GM12878 (cell line): ENCODE results near the gene TRIP4.

Experiments used
- ASH2L ChIP-seq: fragments of 300-600, 200-600 bp; sonication (generic); IDR thresholded peaks from 2 replicates; pipeline ENCODE4 v1.6.1; 2017; ENCODE audit warnings: low read depth, mild to moderate bottlenecking, borderline replicate concordance
- ELK1 ChIP-seq: IDR thresholded peaks from 2 replicates; pipeline ENCODE4 v1.6.1; 2012; ENCODE audit warnings: low read depth, low read length, improper control_type of control experiment
- EP300 ChIP-seq, 2 experiments: fragments of 150-350 bp in 1 of 2; IDR thresholded peaks; 2 replicates each; pipeline ENCODE4 v1.6.1; 2011 to 2012; ENCODE audit warnings: low read depth in 2 of 2, low read length in 2 of 2, borderline replicate concordance in 1 of 2, improper control_type of control experiment in 1 of 2, inconsistent platforms in 1 of 2; ENCODE audit not compliant: control insufficient read depth in 1 of 2
- EZH2 ChIP-seq: IDR thresholded peaks from 2 replicates; pipeline ENCODE4 v1.6.1; 2012; ENCODE audit warnings: low read depth, mild to moderate bottlenecking, control low read depth, inconsistent platforms, low read length, borderline replicate concordance; ENCODE audit not compliant: control insufficient read depth
- FOS ChIP-seq: IDR thresholded peaks from 3 replicates; pipeline ENCODE4 v1.6.1; 2011; ENCODE audit warnings: borderline replicate concordance; ENCODE audit not compliant: insufficient read length; ENCODE audit errors: extremely low read depth
- GABPA ChIP-seq: IDR thresholded peaks from 2 replicates; pipeline ENCODE4 v1.6.1; 2014; ENCODE audit warnings: antibody characterized with exemption, low read depth, mild to moderate bottlenecking, inconsistent platforms
- LARP7 ChIP-seq: fragments of 450-650 bp; IDR thresholded peaks from 2 replicates; pipeline ENCODE4 v1.6.1; 2017; ENCODE audit warnings: mild to moderate bottlenecking
- NFXL1 ChIP-seq: fragments of 450-650 bp; IDR thresholded peaks from 2 replicates; pipeline ENCODE4 v1.6.1; 2017; ENCODE audit warnings: antibody characterized with exemption, mild to moderate bottlenecking, borderline replicate concordance
- POLR2A ChIP-seq: IDR thresholded peaks from 2 replicates; pipeline ENCODE4 v1.6.1; 2011; ENCODE audit warnings: low read depth, mild to moderate bottlenecking, low read length
- ZZZ3 ChIP-seq: IDR thresholded peaks from 2 replicates; pipeline ENCODE4 v1.6.1; 2011; ENCODE audit warnings: low read depth; ENCODE audit not compliant: control insufficient read depth, insufficient read length
- TF ChIP-seq, protein P1 (sequence below), 3 experiments: IDR thresholded peaks in 2 of 3; conservative IDR thresholded peaks in 1 of 3; 2 replicates each; pipeline ENCODE4 v1.5.1; 2011; ENCODE audit warnings: low read depth in 3 of 3, low read length in 3 of 3, mild to moderate bottlenecking in 3 of 3, control low read depth in 2 of 3, moderate library complexity in 2 of 3, inconsistent platforms in 1 of 3, mixed read lengths in 1 of 3; ENCODE audit not compliant: control insufficient read depth in 2 of 3, insufficient read depth in 1 of 3; ENCODE audit errors: extremely low read depth in 1 of 3
- TF ChIP-seq, protein P2 (sequence below): IDR thresholded peaks from 2 replicates; pipeline ENCODE4 v1.6.1; 2011; ENCODE audit warnings: mild to moderate bottlenecking, low read depth, low read length, moderate library complexity; ENCODE audit not compliant: insufficient replicate concordance

DNA sequence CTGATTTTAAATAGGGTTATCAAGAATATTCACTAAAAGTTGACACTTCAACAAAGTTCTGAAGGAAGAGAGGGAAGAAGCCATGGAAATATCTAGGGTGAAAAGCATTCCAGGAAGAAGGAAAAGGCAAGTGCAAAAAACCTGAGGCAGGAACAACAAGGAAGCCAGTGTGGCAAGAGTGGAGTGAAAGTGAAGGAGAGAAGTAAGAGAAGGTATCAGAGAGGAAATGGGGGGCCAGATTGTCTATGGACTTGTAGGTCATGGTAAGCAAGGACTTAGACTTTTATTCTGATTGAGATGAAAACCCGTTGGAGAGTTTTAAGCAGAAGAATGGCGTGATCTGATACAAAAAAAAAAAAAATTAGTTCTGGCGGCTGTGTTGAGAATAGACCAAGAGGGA, 54.2 kb downstream of the TRIP4 start:
- TF ChIP-seq, protein P1, sequence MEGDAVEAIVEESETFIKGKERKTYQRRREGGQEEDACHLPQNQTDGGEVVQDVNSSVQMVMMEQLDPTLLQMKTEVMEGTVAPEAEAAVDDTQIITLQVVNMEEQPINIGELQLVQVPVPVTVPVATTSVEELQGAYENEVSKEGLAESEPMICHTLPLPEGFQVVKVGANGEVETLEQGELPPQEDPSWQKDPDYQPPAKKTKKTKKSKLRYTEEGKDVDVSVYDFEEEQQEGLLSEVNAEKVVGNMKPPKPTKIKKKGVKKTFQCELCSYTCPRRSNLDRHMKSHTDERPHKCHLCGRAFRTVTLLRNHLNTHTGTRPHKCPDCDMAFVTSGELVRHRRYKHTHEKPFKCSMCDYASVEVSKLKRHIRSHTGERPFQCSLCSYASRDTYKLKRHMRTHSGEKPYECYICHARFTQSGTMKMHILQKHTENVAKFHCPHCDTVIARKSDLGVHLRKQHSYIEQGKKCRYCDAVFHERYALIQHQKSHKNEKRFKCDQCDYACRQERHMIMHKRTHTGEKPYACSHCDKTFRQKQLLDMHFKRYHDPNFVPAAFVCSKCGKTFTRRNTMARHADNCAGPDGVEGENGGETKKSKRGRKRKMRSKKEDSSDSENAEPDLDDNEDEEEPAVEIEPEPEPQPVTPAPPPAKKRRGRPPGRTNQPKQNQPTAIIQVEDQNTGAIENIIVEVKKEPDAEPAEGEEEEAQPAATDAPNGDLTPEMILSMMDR (IDR thresholded peaks at IDR 0.05 in 2 of 3, conservative IDR thresholded peaks at IDR 0.05 in 1 of 3; ENCODE audit: control insufficient read depth in 2 of 3, extremely low read depth in 1 of 3, insufficient read depth in 1 of 3, low read depth in 3 of 3, low read length in 3 of 3), result no peak
- no peak for TF ChIP-seq NFXL1
- TF ChIP-seq LARP7, result no peak
- no peak for TF ChIP-seq POLR2A
- no peak for TF ChIP-seq ELK1
- TF ChIP-seq EZH2, result no peak
- TF ChIP-seq, protein P2, sequence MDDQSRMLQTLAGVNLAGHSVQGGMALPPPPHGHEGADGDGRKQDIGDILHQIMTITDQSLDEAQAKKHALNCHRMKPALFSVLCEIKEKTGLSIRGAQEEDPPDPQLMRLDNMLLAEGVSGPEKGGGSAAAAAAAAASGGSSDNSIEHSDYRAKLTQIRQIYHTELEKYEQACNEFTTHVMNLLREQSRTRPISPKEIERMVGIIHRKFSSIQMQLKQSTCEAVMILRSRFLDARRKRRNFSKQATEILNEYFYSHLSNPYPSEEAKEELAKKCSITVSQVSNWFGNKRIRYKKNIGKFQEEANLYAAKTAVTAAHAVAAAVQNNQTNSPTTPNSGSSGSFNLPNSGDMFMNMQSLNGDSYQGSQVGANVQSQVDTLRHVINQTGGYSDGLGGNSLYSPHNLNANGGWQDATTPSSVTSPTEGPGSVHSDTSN, result no peak
- TF ChIP-seq FOS, result no peak
- no peak for TF ChIP-seq EP300 (IDR thresholded peaks at IDR 0.05; ENCODE audit: borderline replicate concordance in 1 of 2, control insufficient read depth in 1 of 2, low read depth in 2 of 2, low read length in 2 of 2)
- TF ChIP-seq ZZZ3, result no peak
- no peak for TF ChIP-seq ASH2L
- no peak for TF ChIP-seq GABPA
